H1 (cell line): ENCODE results near the gene SH2B2. TPM values are rescaled to one million over a fixed set of nuclear protein-coding genes. Genes with fewer than 3 reads are reported as not detected.

Experiments
- BACH1 ChIP-seq: IDR thresholded peaks from 2 replicates; pipeline ENCODE4 v1.6.1; 2012; ENCODE audit warnings: low read length, improper control_type of control experiment
- POU5F1 ChIP-seq: IDR thresholded peaks from 2 replicates; pipeline ENCODE4 v1.6.1; 2011; ENCODE audit warnings: low read depth, mild to moderate bottlenecking, low read length, moderate library complexity
- TCF12 ChIP-seq: IDR thresholded peaks from 2 replicates; pipeline ENCODE4 v1.6.1; 2011; ENCODE audit warnings: low read depth, mild to moderate bottlenecking, low read length
- polyA plus RNA-seq, 7 experiments: library from polyadenylated mRNA; depleted of rRNA in 3 of 7; stranded (reverse) in 5 of 7; unstranded in 2 of 7; fragments of >200 nt in 5 of 7; fragments of 200-250 nt in 2 of 7; gene quantifications; 1 replicate in 5 of 7; 2 replicates in 1 of 7; 4 replicates in 1 of 7; pipeline versions ENCODE4 v1.2.1 to v1.2.3, GENCODE V29; 2011 to 2013; ENCODE audit warnings: missing spikeins in 2 of 7, mixed read lengths in 2 of 7
- total RNA-seq: library from RNA; stranded (reverse); fragmentation: NEBNext Ultra II Directional; extraction: Animal tissue kit (Norgen Biotek cat#: 25700); gene quantifications from 2 replicates; pipeline ENCODE4 v1.2.1, GENCODE V29; 2021

The SH2B2 gene
- total and polyA plus RNA-seq, 2 of the 8 experiments (the other 6 are each of a cell fraction or from before 2014, with no cell fraction given), result 11.5 to 18.7 TPM

DNA sequence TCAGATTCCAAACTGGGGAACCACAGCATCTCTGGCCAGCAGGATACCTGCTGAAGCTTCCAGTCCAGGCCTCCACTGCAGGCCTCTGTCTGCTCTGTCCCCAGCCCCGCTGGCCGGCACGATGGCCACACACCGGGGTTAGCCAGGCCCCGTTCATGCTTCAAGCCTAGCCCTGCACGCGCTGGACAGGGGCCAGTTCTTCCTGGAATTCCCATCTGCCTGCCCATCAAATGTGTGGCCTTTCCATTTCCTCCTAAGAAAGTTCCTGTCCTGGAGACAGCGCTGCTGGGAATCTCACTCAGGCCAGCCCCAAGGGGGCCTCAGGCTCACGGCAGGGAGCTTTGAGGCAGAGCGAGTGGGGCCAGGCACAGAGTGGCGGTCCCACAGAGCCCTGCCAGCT is 18.0 kb downstream of the SH2B2 start (continued):
- TF ChIP-seq TCF12 (no peak), BACH1 (no peak), POU5F1 (no peak)
- TF ChIP-seq, all 59 proteins: peak for 0
